OCI-M1 (cell line): ENCODE data around the gene ZNF445.
"Not testable (repeated sequence)": the region's sequence is repeated elsewhere in the genome, so short reads cannot be mapped to it uniquely, and the experiment has no call there.

ENCODE experiments used
- DNase-seq: peaks from one replicate; lab custom pipeline; 2025; lab: John Stamatoyannopoulos, UW

ZNF445 gene

DNA sequence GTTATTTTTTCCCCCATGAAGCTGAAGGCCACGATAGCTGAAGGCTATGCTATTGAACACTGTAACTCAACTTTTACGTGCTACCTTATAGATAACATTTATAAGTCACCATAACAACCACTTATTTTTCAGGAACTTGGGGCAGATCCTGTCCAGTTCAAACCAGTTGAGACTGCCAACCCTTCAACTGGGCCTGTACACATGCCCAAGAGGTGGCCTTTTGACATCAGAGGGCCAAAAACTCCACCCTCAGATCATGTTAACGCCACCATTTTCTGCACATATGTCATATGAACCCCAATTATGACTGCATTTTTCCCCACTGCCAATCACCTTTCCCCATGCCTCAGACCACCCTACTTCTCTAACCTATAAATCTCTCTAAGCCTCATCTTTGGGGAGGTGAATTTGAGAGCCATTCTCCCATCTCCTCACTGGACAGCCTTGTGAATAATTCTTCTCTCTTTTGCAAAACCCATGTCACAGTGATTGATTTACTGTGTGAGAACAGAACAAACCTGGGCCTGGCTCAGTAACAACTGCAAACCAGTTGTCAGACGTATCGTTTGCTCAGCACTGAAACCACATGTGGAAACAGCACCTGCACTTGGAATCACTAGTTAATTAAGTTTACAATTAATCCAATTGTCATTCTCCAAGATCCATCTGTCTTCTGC is 42.5 kb downstream of the ZNF445 start:
- DNase-seq: no peak

DNA sequence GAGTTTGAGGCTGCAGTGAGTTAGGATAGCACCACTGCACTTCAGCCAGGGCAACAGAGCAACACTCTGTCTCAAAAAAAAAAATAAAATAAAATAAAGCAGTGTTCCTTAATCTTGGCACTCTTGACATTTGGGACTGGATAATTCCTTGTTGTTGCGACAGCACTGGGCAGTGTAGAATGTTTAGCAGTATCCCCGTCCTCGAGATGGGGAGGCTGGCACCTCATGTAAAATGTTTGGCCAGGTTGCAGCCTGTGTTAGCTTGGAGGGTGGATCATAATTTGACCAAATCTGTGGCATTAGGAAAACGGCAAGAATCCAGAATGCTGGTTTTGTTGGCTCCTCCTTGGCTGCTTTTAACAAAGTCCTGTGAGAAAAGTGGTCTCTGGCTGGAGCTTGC is 47.0 kb downstream of the ZNF445 start:
- DNase-seq: no peak

DNA sequence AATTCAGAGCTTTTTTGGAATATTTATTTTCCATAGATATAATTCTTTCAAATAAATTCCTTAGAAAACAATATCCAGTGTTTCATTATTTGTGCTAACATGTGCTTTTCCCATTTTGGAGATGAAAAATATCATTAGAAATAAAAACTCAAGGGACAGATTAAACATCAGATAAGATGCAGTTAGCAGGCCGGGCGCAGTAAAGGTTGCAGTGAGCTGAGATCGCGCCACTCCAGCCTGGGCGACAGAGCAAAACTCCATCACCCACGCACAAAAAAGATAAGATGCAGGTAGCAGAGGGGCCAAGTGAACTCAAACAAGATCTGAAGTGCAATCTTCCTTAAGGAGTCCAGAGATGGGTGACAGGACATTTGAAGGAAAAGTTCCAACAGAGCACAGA is 48.0 kb downstream of the ZNF445 start:
- no peak for DNase-seq

DNA sequence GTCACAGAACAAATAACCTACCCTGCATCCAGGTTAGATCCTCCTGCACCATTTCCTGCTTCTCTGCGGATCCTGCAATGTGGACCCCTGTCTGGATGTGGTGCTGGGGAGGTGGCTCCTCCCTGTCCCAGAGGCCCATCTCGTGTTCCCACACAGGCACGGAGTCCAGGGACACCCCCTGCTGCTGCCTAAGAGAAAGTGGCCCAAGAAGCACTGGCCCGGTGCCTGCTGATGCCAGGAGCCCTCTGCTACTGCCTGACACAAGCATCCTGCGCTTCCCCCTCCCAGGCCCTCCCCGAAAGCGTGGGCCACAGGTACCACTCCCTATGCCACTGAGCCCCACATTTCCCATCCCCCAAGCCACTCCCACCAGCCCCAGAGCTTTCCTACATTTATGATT is 48.6 kb downstream of the ZNF445 start:
- DNase-seq: no peak

DNA sequence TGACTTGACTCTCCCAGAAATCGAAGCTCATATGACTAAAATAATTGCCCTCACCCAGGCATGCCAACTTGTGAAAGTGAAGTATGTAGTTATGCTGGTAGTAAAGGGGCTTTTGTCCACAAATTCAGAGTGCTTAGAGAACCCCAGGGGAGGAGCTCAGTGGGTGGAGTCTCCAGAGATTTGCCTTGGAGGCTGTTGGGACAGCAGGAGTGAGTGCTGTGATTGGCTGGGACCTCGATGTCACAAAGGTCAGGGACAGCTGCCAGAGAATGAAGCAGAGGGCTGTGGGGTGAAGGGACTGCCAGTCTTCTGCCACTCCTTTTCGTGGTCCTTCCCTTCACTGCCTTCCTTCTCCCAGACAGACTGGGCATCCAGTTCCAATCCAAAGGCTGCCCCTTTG is 49.8 kb downstream of the ZNF445 start:
- no peak for DNase-seq

- no peak for DNase-seq
Observed at GRCh38 chr3:44424758-44425157, 52.7 kb downstream of the ZNF445 start.

- no peak for DNase-seq
Observed at GRCh38 chr3:44421280-44421679, 56.2 kb downstream of the ZNF445 start.

- no peak for DNase-seq
Observed at GRCh38 chr3:44420676-44421075, 56.8 kb downstream of the ZNF445 start.

- DNase-seq: no peak
Observed at GRCh38 chr3:44419923-44420650, 57.4 kb downstream of the ZNF445 start.

DNA sequence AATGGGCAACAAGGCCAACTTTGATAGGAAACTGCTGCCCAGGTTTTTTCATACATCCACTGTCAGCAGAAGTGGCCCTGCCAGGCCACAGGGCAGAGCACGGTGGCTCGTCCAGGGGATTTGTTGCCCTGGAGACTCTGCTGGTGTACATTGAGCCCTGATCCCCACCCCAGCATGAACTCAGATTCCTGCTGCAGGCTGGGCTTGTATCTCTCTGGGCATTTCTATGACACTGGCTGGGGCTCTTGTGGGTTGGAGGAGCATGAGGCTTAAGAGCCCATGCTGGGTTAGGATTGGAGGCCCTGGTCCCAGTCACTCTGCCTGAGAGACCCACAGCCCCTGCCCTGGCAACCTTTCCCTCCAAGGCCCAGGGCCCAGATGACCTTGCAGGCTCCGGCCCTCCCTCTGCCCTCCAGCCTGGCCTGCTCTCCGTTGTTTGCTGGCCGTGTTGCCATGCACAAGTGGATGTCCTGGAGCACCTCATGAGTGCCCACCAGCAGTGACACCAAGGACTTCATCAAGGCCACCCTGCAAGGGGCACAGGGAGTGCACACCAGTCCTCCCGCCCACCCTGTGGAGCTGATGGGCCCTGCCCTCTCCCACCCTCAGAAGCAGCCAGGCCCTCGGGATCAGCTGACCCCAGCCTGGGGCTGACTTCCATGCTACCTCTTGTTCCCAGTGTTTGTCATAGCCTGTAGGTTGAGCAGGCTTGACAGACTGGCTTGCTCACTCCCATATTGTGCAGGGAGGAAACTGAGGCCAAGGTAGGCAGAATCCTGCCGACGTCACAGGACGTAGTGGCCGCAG is 58.2 kb downstream of the ZNF445 start:
- no peak for DNase-seq

DNA sequence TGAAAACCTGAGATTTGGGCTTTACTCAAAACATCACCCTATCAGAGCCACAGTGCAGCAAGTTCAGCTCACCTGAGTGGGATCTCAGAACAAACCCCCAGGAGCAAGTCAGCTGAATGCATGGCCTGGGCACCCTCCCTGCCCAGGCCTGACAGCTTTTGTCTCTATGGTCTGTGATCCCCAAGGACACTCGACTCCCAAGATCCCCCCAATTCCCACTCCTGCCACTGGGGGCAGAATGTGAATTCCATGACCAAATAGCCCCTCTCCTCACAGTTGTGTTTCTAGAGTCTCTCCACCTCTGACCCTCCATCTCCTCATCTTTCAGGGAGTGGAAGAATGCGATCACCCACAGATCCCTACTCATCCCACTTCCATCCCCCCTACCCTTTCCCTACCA is 58.9 kb downstream of the ZNF445 start:
- no peak for DNase-seq

GRCh38 chr3:44418118-44418517 is 59.4 kb downstream of the ZNF445 start:
- not testable (repeated sequence) for DNase-seq

DNA sequence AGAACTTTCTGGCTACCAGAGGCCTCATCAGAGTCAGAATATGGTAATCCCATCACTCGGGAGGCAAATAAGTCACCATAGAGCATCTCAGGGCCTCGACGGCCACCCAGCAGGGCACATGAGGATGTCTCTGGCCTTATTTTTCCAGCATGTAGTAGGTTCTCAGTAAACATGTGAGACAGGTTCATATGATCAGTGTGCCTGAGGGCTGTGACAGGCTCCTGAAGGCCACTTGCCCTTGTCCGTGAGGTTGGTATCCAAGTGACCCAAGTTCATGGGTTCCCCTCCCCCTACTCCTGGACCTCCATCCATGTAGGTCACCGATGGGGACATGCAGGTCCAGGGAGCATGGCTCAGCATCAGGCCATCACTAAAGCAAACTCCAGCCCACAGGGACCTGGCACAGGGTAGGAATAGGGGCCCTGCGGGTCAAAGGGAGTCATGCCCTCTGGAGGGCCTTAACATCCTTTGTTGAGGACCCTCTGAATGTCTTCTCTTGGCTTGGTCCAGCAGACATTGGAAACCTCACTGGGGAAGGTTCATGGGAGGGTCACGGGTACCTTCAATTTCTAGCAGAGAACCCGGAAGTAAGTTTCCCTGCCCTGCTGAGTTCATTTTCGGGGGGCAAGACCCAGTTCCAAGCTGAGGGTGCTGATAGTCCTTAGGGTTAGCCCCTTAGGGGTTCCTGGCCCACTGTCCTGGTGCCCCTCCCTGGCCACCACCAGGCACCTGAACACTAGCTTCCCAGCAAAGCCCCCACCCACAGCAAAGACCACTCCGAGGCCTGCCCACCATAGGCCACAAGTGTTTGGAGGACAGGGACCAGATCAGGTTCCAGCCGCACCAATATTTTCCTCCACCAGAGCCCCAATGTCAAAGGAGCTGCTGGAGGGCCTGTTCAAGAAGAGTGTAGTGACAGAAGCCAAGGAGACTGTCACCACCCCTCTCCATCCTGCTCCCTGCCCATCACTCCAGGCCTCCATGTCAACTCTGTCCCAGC is 61.1 kb downstream of the ZNF445 start:
- no peak for DNase-seq

GRCh38 chr3:44415421-44415820 is 62.0 kb downstream of the ZNF445 start:
- no peak for DNase-seq

GRCh38 chr3:44414517-44415090 is 62.9 kb downstream of the ZNF445 start:
- no peak for DNase-seq

- no peak for DNase-seq
Observed at GRCh38 chr3:44412365-44412764, 65.1 kb downstream of the ZNF445 start.

DNA sequence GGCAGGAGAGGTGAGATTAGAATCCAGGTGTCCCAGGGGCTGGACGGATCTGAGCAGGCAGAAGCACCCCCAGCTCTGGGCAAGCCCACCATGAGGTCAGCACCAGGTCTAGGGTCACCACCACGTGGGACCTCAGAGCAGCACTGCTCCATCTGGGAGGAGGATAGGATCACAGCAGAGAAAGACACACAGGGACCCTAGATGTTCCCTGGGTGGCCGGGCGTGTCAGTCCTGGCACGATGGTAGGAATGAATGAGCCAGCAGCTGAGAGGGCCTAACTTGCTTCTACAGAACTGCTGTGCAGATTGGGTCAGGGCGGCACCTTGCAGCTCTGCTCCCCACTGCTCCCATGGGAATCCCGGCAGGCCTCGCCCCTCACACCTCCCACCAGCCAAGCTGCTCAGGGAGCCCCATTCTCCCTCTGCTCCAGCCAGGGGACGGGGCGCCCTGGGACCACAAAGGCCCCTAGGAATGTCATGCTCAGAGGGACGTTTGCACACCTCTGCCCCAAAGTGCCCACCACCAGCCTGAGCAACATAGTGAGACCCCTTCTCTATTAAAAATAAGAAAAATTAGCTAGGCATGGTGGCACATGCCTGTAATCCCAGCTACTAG is 66.3 kb downstream of the ZNF445 start:
- no peak for DNase-seq

DNA sequence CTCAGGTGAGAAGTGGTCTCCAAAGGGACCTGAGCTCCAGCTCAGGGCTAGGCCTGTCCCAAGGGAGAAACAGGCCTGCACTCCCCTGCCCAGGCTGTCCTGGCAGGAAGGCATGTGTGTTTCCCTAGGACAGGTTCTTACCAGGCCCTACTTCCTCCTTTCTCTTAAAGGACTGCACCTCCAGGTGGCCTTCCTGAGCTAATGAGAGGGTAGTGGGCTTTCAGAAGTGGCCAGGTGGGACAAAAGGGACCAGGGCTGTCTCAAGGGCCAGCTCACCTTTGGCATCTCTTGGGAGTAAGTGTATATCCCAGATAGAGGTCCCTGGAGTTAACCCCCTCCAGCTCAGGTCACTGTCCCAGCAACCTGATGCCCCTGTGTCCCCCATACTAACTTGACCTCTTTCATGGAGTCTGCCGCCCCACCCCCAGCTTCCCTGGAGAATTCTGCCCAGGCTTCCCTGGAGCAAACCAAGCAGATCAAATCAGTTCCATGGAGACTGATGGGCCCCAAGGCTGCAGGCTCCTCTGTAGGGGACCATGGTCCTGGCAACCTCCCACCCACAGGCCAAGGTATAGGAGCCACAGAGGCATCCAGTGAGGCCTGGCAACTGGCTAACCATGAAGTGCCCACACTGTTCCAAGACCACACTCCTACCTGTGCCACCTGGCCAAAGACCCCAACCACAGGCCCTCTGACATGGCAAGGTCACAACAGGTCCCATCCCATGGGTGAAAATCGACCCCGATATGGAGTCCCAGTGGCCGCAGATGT is 67.6 kb downstream of the ZNF445 start:
- DNase-seq: no peak

DNA sequence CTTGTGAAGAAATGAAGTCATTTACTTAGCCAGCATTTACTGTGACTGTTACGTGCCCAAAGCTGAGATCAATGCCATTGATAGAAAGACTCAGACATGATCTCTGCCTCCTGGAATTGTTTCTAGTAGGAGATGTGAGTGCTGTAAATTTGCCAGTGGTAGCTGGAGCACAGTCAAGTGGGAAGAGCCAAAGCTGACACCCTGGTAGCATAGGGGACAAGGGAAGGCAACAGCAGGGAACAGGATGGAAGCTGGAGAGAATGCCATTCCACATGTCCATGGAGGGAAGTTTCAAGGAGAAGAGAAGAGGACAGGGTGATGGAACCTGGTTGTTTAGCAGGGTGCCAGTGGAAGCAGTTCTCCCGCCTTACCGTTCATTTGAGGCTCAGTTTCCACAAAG is 74.9 kb downstream of the ZNF445 start:
- DNase-seq: no peak

DNA sequence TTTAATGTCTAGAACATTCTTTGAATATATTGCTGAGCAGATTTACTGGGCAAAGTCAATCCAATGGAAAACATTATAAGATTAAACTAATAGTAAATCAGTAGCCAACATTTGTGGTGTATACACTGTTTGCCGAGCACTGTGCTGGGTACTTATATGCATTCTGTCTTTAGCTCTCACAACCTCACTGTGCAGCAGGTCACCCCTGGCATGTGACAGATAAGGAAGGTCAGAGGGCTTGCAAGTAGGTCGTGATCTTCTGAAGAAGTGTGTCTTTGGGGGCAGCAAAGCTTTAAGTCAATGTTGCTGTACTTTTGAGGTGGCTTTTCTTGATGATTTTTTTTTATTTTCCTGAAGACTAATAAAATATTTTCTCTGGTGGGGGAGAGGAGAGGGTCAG is 76.7 kb downstream of the ZNF445 start:
- DNase-seq: peak; percentile 11
